Measurements from ENCODE around the gene CEND1. TPM values are rescaled to one million over a fixed set of nuclear protein-coding genes. Genes with fewer than 3 reads are reported as not detected.

CEND1 gene
- total RNA-seq, 1 experiment from 2014 or later, result 0.81 TPM

DNA sequence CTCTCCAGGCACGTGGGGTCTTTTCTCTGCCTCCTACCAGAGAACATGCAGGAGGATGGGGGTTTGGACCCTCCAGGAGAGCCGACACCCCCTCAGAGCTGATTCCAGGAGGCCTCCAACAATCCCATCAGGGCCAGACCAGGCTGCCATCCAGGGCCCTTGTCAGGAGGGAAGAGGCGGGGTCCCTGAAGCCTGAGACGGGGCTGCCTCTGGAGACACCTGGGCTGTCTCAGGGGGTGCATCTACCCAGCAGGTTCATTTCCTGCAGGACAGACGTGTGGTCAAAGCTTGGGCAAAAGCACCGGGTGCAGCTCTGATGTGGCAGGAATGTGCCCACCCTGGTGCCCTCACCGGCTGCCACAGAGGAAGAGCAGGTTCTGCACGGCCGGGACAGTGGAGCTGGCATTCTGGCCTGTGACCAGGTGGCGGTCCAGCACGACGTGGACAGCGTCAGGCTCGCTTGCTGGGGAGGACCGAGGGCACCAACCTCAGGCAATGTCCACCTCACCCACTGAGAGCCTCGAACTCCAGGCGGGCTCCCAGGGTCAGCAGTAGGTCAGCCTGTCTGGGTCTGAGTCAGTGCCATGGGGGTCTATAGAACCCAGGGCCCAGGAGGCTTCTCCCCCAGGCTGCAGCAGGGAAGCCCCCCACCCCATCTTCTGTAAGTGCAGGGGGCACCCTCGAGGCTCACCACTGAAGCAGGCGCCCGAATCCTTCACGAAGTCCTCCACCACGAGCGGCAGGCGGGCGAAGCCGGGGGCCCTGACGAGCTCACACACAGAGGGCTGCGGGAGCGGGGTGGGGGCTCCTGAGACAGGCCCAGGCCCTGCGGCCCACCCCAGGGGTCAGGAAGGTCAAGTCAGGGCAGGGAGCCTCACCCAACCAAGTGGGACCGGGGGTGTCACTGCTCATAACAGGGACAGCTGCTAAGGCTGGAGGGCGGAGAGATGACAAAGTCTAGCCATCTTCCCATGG, 19.0 kb downstream of the CEND1 start:
- no peaks in the 10 kb centered on the region for H3K4me1 ChIP-seq (ENCODE audit: insufficient read depth, low read length)
- H2BK120ac ChIP-seq (ENCODE audit: low read depth, low read length, poor library complexity, severe bottlenecking), result no peak overlapping the region
- no peak overlapping the region for H3K27ac ChIP-seq (ENCODE audit: insufficient read length, low read depth, low read length)
- peaks cover 5 to 8% of the 10 kb centered on the region in 2 experiments for H3K4me1 Mint-ChIP-seq
- peaks cover 6 to 36% (median 28%) of the 10 kb centered on the region in 3 experiments; a peak in 6 of 7 replicates for H3K36me3 Mint-ChIP-seq (ENCODE audit: insufficient read depth in 1 of 3, low read depth in 3 of 3)
- no peak overlapping the region for H2AK5ac ChIP-seq (ENCODE audit: insufficient read length, low read length)
- no peaks in the 10 kb centered on the region for H3K9me3 ChIP-seq (ENCODE audit: control insufficient read depth, low read depth, low read length)
- H3K18ac ChIP-seq (ENCODE audit: insufficient read length, low read depth, low read length), result no peak overlapping the region
- no peak overlapping the region for H2BK5ac ChIP-seq (ENCODE audit: insufficient read length, low read length)
- no peak overlapping the region for H3K27ac Mint-ChIP-seq
- no peak overlapping the region for H2BK20ac ChIP-seq (ENCODE audit: low read depth, low read length, poor library complexity, severe bottlenecking)
- H3K4me3 Mint-ChIP-seq, result no peak overlapping the region
- no peak overlapping the region for H4K5ac ChIP-seq (ENCODE audit: insufficient read length, low read depth, low read length)
- H3K4ac ChIP-seq (ENCODE audit: low read depth, low read length), result no peak overlapping the region
- no peaks in the 10 kb centered on the region for H3K27me3 Mint-ChIP-seq (ENCODE audit: low read depth)
- no peaks in the 10 kb centered on the region for H3K27me3 ChIP-seq (ENCODE audit: insufficient read depth, low read length)
- no peak overlapping the region for H4K8ac ChIP-seq (replicated peaks; ENCODE audit: insufficient read length, low read depth, low read length)
- no peak overlapping the region for H3K23ac ChIP-seq (ENCODE audit: insufficient read length, low read depth, low read length)
- no peaks in the 10 kb centered on the region for H4K20me1 ChIP-seq (ENCODE audit: control insufficient read depth, insufficient read depth, insufficient read length)
- H3T11ph ChIP-seq (ENCODE audit: low read length), result no peak overlapping the region
- TF ChIP-seq, protein P1, sequence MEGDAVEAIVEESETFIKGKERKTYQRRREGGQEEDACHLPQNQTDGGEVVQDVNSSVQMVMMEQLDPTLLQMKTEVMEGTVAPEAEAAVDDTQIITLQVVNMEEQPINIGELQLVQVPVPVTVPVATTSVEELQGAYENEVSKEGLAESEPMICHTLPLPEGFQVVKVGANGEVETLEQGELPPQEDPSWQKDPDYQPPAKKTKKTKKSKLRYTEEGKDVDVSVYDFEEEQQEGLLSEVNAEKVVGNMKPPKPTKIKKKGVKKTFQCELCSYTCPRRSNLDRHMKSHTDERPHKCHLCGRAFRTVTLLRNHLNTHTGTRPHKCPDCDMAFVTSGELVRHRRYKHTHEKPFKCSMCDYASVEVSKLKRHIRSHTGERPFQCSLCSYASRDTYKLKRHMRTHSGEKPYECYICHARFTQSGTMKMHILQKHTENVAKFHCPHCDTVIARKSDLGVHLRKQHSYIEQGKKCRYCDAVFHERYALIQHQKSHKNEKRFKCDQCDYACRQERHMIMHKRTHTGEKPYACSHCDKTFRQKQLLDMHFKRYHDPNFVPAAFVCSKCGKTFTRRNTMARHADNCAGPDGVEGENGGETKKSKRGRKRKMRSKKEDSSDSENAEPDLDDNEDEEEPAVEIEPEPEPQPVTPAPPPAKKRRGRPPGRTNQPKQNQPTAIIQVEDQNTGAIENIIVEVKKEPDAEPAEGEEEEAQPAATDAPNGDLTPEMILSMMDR (conservative IDR thresholded peaks at IDR 0.05), result no peak
- peaks cover 8% of the 10 kb centered on the region for H3K79me1 ChIP-seq (ENCODE audit: insufficient read depth, low read depth, low read length, poor library complexity, severe bottlenecking)
- H4K91ac ChIP-seq (ENCODE audit: insufficient read length, low read depth, low read length), result no peak overlapping the region
- H3K23me2 ChIP-seq (ENCODE audit: insufficient read length, low read depth, low read length, poor library complexity, severe bottlenecking), result no peaks in the 10 kb centered on the region
- H3K9me3 Mint-ChIP-seq, result no peaks in the 10 kb centered on the region
- H2BK12ac ChIP-seq (ENCODE audit: insufficient read length, low read depth, low read length), result no peak overlapping the region
- H3K4me2 ChIP-seq (ENCODE audit: insufficient read depth, insufficient read length, low read length), result no peak overlapping the region
- peak; percentile 25 for DNase-seq
- WGBS (ENCODE audit: extremely low coverage, insufficient read length, low lambda C conversion rate), result no CpG with 5 or more reads among the region's 32 CpGs
- H3K79me2 ChIP-seq (ENCODE audit: insufficient read depth, low read length), result peaks cover 4% of the 10 kb centered on the region; the same call in 1 of the 2 replicates
- no peak overlapping the region for H3K9ac ChIP-seq (ENCODE audit: extremely low read depth, insufficient read length, low read length)
- H2BK15ac ChIP-seq (ENCODE audit: low read depth, low read length), result no peak overlapping the region
- no peak overlapping the region for H3K56ac ChIP-seq (ENCODE audit: insufficient read length, low read depth, low read length)
- no peak overlapping the region for H2AFZ ChIP-seq (ENCODE audit: low read length)
- H3K14ac ChIP-seq (ENCODE audit: insufficient read depth, low read length), result no peak overlapping the region

Measured in H9 (cell line).